ENCODE results near the gene FAAP24.
"Not testable (repeated sequence)": the region's sequence is repeated elsewhere in the genome, so short reads cannot be mapped to it uniquely, and the experiment has no call there.

- TF ChIP-seq POLR2A (IDR thresholded peaks at IDR 0.05; ENCODE audit: low read length); GATA1 (IDR thresholded peaks at IDR 0.05; ENCODE audit: low read depth, low read length): not testable (repeated sequence)
Observed at GRCh38 chr19:32977813-32978212, 5.8 kb downstream of the FAAP24 start.
